ENCODE results near the gene NAT16. TPM values are rescaled to one million over a fixed set of nuclear protein-coding genes. Genes with fewer than 3 reads are reported as not detected.
A peak's percentile ranks its signal among the peaks of the same experiment; 100 is the strongest.

NAT16 gene
- total and polyA plus RNA-seq, 9 of the 15 experiments (the other 6 are each of a cell fraction or from before 2014, with no cell fraction given): 0.04 TPM; not detected in 8

DNA sequence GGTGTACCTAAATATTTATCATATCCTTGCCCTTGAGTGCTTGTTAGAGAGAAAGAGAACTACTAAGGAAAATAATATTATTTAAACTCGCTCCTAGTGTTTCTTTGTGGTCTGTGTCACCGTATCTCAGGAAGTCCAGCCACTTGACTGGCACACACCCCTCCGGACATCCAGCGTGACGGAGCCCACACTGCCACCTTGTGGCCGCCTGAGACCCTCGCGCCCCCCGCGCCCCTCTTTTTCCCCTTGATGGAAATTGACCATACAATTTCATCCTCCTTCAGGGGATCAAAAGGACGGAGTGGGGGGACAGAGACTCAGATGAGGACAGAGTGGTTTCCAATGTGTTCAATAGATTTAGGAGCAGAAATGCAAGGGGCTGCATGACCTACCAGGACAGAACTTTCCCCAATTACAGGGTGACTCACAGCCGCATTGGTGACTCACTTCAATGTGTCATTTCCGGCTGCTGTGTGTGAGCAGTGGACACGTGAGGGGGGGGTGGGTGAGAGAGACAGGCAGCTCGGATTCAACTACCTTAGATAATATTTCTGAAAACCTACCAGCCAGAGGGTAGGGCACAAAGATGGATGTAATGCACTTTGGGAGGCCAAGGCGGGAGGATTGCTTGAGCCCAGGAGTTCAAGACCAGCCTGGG lies 41.8 kb downstream of the NAT16 start (continued):
- TF ChIP-seq RBM39 (optimal IDR thresholded peaks at IDR 0.05; ENCODE audit: low read depth, low read length): no peak
- TF ChIP-seq RFX5 (IDR thresholded peaks at IDR 0.05; ENCODE audit: low read depth, low read length): no peak
- TF ChIP-seq BCOR (IDR thresholded peaks at IDR 0.05): peak; percentile 66; the same call in 1 of the 2 replicates
- no peak for TF ChIP-seq ZFP1 (CRISPR knock-in tag; IDR thresholded peaks at IDR 0.05)
- peak; percentile 99 for TF ChIP-seq SMARCC2 (IDR thresholded peaks at IDR 0.05; ENCODE audit: low read depth)
- no peak for TF ChIP-seq ZC3H11A (IDR thresholded peaks at IDR 0.05; ENCODE audit: low read depth, low read length)
- TF ChIP-seq MAFK (IDR thresholded peaks at IDR 0.05; ENCODE audit: low read length): peak; percentile 42; the same call in 1 of the 2 replicates
- no peak for TF ChIP-seq RBM17 (IDR thresholded peaks at IDR 0.05; ENCODE audit: borderline replicate concordance, low read depth, low read length)
- TF ChIP-seq ZNF778 (CRISPR knock-in tag; IDR thresholded peaks at IDR 0.05): no peak
- no peak for TF ChIP-seq ZNF431 (CRISPR knock-in tag; IDR thresholded peaks at IDR 0.05)
- peak; percentile 100 for TF ChIP-seq DPF2 (IDR thresholded peaks at IDR 0.05)
- TF ChIP-seq SAFB2 (IDR thresholded peaks at IDR 0.05; ENCODE audit: borderline replicate concordance, low read depth, low read length, severe bottlenecking): no peak
- TF ChIP-seq HMGN3 (IDR thresholded peaks at IDR 0.05; ENCODE audit: borderline replicate concordance, extremely low read depth, insufficient read length, low read depth, low read length): no peak
- TF ChIP-seq, protein P1, sequence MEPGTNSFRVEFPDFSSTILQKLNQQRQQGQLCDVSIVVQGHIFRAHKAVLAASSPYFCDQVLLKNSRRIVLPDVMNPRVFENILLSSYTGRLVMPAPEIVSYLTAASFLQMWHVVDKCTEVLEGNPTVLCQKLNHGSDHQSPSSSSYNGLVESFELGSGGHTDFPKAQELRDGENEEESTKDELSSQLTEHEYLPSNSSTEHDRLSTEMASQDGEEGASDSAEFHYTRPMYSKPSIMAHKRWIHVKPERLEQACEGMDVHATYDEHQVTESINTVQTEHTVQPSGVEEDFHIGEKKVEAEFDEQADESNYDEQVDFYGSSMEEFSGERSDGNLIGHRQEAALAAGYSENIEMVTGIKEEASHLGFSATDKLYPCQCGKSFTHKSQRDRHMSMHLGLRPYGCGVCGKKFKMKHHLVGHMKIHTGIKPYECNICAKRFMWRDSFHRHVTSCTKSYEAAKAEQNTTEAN (CRISPR knock-in tag; IDR thresholded peaks at IDR 0.05): no peak
- no peak for TF ChIP-seq PHTF2 (CRISPR knock-in tag; IDR thresholded peaks at IDR 0.05)
- no peak for TF ChIP-seq ZNF140 (CRISPR knock-in tag; IDR thresholded peaks at IDR 0.05)
- TF ChIP-seq ZNF445 (CRISPR knock-in tag; IDR thresholded peaks at IDR 0.05; ENCODE audit: low read depth): no peak
- no peak for TF ChIP-seq BRCA1 (IDR thresholded peaks at IDR 0.05)
- no peak for TF ChIP-seq BRCA1 (CRISPR knock-in tag; IDR thresholded peaks at IDR 0.05)
- no peak for TF ChIP-seq ZNF24 (IDR thresholded peaks at IDR 0.05)
- no peak for TF ChIP-seq FOXK1 (CRISPR knock-in tag; IDR thresholded peaks at IDR 0.05; ENCODE audit: borderline replicate concordance)
- peak; percentile 40; the same call in 1 of the 2 replicates for TF ChIP-seq POLR2AphosphoS5 (IDR thresholded peaks at IDR 0.05; ENCODE audit: control insufficient read depth, insufficient read depth, low read depth, low read length)
- no peak for TF ChIP-seq NFATC3 (IDR thresholded peaks at IDR 0.05)
- peak; percentile 43; the same call in 1 of the 2 replicates for TF ChIP-seq STAT5A (IDR thresholded peaks at IDR 0.05; ENCODE audit: borderline replicate concordance, low read length)
- no peak for TF ChIP-seq PHB2 (IDR thresholded peaks at IDR 0.05; ENCODE audit: low read depth)
- TF ChIP-seq SRSF7 (optimal IDR thresholded peaks at IDR 0.05; ENCODE audit: low read depth, low read length): no peak
- no peak for TF ChIP-seq ZBED1 (IDR thresholded peaks at IDR 0.05)
- TF ChIP-seq, protein P2, sequence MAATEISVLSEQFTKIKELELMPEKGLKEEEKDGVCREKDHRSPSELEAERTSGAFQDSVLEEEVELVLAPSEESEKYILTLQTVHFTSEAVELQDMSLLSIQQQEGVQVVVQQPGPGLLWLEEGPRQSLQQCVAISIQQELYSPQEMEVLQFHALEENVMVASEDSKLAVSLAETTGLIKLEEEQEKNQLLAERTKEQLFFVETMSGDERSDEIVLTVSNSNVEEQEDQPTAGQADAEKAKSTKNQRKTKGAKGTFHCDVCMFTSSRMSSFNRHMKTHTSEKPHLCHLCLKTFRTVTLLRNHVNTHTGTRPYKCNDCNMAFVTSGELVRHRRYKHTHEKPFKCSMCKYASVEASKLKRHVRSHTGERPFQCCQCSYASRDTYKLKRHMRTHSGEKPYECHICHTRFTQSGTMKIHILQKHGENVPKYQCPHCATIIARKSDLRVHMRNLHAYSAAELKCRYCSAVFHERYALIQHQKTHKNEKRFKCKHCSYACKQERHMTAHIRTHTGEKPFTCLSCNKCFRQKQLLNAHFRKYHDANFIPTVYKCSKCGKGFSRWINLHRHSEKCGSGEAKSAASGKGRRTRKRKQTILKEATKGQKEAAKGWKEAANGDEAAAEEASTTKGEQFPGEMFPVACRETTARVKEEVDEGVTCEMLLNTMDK (IDR thresholded peaks at IDR 0.05; ENCODE audit: borderline replicate concordance, insufficient read depth, low read depth, low read length, poor library complexity, severe bottlenecking): peak; percentile 83
- no peak; a peak in 1 of 4 replicates for TF ChIP-seq CSDE1 (IDR thresholded peaks at IDR 0.05)
- peak; percentile 84 for TF ChIP-seq DIDO1 (tag; IDR thresholded peaks at IDR 0.05; ENCODE audit: low read depth)
